GM12801 (cell line): ENCODE data around the gene CNKSR2.

Experiments
- TF ChIP-seq, protein P1 (sequence below): IDR thresholded peaks from one replicate; pipeline ENCODE4 v1.5.1; 2011; ENCODE audit warnings: control low read depth; ENCODE audit not compliant: insufficient read length; ENCODE audit errors: extremely low read depth

Gene CNKSR2

DNA sequence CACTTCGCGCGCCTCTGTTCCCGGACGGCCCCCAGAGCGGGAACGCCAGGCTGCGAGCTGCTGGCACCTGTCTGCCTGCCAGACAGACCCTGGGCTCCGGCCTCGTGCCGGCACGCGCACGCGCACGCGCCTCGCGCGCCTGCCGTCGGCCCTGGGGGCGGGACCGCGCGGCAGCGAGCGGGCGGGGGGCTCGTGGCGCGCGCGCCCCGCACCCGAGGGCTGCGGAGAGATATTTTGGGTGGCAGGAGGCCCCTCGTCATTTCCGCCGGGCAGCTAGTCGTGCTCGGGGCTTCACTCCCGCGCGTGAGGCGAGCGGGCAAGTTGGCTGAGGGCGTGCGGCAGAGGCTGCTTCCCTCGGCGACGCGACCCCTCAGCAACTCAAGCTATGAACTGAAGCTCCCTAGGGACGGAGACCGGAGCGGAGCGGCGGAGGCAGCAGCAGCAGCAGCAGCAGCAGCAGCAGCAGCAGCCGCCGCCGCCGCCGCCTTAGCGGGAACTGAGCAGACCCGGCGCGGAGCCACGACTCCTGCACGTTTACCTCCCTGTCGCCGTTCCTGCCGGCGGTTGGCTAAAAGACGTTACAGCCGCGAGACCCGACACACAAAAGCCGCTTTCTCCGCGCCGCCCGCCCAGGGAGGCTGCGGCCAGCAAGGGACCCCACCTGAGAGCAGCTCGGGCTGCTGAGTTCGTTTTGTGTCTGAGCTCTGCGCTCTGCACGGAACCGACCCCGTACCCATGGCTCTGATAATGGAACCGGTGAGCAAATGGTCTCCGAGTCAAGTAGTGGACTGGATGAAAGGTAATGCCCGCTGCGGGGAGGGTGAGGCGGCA, at the start of gene CNKSR2:
CNKSR2 (plus strand) TSS at position 256 of the 831 bp plus-strand sequence; CDS start at position 736, 480 bp downstream.
- TF ChIP-seq, protein P1, sequence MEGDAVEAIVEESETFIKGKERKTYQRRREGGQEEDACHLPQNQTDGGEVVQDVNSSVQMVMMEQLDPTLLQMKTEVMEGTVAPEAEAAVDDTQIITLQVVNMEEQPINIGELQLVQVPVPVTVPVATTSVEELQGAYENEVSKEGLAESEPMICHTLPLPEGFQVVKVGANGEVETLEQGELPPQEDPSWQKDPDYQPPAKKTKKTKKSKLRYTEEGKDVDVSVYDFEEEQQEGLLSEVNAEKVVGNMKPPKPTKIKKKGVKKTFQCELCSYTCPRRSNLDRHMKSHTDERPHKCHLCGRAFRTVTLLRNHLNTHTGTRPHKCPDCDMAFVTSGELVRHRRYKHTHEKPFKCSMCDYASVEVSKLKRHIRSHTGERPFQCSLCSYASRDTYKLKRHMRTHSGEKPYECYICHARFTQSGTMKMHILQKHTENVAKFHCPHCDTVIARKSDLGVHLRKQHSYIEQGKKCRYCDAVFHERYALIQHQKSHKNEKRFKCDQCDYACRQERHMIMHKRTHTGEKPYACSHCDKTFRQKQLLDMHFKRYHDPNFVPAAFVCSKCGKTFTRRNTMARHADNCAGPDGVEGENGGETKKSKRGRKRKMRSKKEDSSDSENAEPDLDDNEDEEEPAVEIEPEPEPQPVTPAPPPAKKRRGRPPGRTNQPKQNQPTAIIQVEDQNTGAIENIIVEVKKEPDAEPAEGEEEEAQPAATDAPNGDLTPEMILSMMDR: no peak

DNA sequence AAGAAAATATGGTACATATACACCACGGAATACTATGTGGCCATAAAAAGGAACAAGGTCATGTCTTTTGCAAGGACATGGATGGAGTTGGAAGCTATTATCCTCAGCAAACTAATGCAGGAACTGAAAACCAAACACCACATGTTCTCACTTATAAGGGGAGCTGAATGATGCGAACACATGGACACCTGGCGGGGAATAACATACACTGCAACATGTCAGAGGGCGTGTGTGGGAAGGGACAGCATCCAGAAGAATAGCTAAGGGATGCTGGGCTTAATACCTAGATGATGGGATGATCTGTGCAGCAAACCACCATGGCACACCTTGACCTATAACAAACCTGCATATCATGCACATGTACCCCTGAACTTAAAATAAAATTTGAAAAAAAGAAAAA, 19.5 kb upstream of the CNKSR2 start:
- TF ChIP-seq, protein P1: no peak

DNA sequence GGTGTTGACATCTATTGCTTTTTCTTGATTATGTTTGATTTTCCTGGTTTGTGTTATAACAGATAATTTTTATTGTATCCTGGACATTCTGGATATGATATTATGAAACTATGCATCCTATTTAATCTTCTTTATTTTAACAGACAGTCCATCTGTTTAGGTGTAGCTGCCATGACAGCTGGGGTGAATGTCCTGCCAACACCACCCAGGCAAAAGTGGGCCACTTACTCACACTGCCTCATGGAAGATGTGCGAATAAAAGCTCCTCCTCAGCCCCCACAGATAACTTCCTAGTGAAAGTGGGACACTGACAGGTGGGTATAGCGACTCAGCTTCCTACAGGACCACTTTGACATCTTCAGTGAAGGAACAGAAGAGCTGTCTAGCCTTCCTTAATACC, 18.4 kb upstream of the CNKSR2 start:
- TF ChIP-seq, protein P1: no peak

DNA sequence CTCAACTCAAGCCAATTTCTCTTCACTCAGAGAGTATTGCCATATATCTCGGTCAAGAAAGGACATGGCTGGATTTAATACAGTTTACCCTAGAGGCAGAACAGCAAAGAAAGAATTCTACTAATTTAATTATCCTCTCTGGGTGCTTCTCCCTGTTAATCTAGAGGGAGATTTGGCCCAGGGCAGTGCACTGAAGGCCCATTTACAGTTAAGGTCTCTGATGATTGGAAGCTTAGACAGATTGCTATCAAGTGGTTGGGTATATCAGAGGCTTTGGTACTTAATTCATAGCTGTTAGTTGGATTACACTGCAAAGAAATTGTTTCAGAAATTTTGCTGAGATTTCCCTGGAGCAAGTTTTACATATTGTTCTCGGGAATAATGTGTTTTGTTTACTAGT, 4.6 kb upstream of the CNKSR2 start:
- TF ChIP-seq, protein P1: no peak

DNA sequence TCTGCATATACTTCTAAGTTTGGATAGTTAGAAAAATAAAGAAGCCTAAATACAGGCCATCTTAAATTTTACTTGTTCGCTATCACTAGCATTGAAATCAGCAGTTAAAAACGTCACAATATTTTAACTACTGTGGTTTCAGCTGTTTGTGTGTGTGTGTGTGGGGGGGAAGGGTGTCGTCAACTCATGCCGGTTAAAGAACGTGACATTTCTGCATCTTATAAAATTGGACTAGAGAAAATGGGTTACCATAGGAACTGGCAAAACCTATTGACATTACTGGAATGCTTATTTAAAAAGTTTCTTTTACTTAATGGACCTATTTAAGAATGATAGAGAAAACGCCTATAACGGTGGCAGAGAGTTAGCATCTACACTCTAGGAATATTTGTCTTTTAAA, 1.2 kb upstream of the CNKSR2 start:
- TF ChIP-seq, protein P1: no peak

DNA sequence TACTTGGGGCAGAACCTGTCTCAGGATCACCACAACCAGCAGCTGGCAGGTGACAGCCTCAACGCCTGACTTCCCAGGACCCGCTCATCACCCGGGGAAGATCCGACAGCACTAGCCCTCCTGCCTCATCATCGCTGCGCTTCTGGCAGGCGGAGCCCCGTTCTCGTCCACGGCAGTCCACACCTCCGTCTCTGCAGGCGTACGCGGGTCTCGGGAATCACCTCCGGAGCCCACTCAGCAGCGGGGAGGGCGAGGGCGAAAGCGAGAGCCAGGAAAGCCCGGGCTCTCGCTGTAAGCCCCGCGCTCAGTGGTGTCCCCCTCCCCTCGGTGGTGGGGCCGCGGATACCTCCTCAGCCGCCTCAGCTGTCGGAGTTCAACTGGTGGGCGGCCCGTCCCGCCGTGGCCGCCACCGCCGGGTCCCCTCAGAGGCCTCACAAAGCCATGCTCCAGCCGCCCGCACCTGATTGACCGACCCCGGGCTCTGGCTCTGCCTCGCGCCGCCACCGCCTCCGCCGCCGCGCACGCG, 518 bp upstream of the CNKSR2 start:
- TF ChIP-seq, protein P1: no peak

DNA sequence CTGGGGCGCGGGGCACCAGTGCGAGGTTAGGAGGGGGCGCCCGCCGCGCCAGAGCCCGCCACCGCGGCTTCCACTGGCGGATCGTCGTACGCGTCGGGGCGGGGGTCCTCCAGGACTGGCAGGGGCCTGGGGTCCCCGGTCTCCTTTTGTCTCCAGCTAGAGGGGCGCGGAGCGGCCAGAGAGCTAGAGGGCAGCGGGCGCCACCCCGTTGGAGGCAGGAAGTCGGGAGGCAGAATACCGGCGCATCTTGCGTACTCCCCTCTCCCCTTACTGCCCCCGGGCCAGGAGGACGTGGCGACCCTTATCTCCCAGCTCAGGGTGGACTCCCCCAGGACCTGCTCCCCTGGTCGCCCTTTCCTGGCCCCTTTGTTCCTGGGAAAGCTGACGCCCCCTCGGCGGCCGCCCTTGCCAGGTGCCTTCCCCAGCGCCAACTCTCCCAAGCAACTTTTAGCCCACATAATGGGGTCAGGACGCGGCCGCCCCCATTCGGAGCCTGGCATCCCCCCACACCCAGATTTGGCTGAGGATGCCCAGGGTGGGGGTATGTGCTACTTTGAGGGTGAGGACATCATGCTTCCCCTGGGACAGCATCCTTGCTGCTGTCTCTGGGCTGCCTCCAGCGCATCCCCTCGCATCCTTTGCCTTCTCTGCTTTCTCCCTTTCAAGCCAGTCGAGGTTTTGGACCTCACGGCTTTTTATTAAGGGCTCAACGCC, 933 bp downstream of the CNKSR2 start:
- TF ChIP-seq, protein P1: no peak
